ENCODE results near the gene TBC1D5. TPM values are rescaled to one million over a fixed set of nuclear protein-coding genes. Genes with fewer than 3 reads are reported as not detected.
"Not testable (repeated sequence)": the region's sequence is repeated elsewhere in the genome, so short reads cannot be mapped to it uniquely, and the experiment has no call there.

TBC1D5 gene
- total RNA-seq, 1 experiment from 2014 or later: 26.1 TPM

DNA sequence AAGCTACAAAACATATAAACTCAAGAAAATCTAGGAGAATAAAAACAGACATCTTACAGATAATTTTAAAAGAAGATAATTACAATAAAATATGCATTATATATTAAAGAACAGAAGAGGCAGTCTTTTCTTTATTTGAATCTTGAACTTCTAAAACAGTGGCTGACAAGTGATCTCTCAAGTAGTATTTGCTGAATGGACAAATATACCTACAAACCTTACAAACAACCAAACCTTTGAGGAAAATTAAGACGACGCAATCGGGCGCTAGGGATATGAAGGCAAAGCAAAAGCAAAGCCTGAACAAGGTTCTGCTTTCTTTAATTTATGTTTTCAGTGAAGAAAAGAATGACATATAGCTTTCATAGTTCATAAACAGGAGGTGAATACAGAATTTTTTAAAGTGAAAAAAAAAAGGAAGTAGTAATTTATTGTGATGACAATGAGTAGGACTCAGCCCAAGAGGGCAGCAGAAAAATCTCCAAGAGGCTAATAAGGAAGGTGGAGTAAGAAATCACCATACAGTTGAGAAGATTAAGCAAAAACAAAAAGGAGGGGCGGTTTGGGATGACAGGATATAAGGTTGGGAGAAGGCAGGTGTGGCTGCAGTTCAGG is 347.8 kb downstream of the TBC1D5 start (continued):
- TF ChIP-seq ZMAT4 (CRISPR knock-in tag; IDR thresholded peaks at IDR 0.05) (no peak), NR3C1 (CRISPR knock-in tag; conservative IDR thresholded peaks at IDR 0.05; ENCODE audit: low read depth) (no peak)

- H3K4me3 Mint-ChIP-seq; DNase-seq (ENCODE audit: low spot score); H3K4me1 Mint-ChIP-seq; ATAC-seq; CTCF ChIA-PET; H3K27ac Mint-ChIP-seq; POLR2A ChIA-PET; H3K27me3 Mint-ChIP-seq (ENCODE audit: low read depth): not testable (repeated sequence)
- Mint-ChIP-seq H3K9me3 (peaks cover 13% of the 10 kb centered on the region), H3K36me3 (peaks cover 17% of the 10 kb centered on the region)
Observed at GRCh38 chr3:17392516-17392915, 349.9 kb downstream of the TBC1D5 start.

- peaks cover 8% of the 10 kb centered on the region for H3K4me1 Mint-ChIP-seq
- H3K27me3 Mint-ChIP-seq (ENCODE audit: low read depth): no peaks in the 10 kb centered on the region
- ATAC-seq (no peak), DNase-seq (ENCODE audit: low spot score) (no peak)
- ChIA-PET POLR2A (no interaction called here), CTCF (no interaction called here)
- H3K36me3 Mint-ChIP-seq: peaks cover 17% of the 10 kb centered on the region
- H3K4me3 Mint-ChIP-seq: no peak overlapping the region
- no peak overlapping the region for H3K27ac Mint-ChIP-seq
- TF ChIP-seq ZNF671 (CRISPR knock-in tag; IDR thresholded peaks at IDR 0.05): no peak
- TF ChIP-seq NFYB (CRISPR knock-in tag; conservative IDR thresholded peaks at IDR 0.05; ENCODE audit: low read depth): 0 out of 2 replicates have a peak, but pooled peaks have one; percentile 23
- peaks cover 13% of the 10 kb centered on the region for H3K9me3 Mint-ChIP-seq
Observed at GRCh38 chr3:17390785-17391184, 351.6 kb downstream of the TBC1D5 start.

GRCh38 chr3:17387108-17387507 is 355.3 kb downstream of the TBC1D5 start:
- no peak for DNase-seq (ENCODE audit: low spot score)
- H3K4me1 Mint-ChIP-seq: peaks cover 19% of the 10 kb centered on the region
- ATAC-seq: no peak
- no peak overlapping the region for H3K4me3 Mint-ChIP-seq
- peaks cover 3% of the 10 kb centered on the region for H3K36me3 Mint-ChIP-seq
- H3K27ac Mint-ChIP-seq: no peak overlapping the region
- H3K27me3 Mint-ChIP-seq (ENCODE audit: low read depth): no peaks in the 10 kb centered on the region
- ChIA-PET CTCF (no interaction called here), POLR2A (no interaction called here)
- no peak for TF ChIP-seq SMAD4 (CRISPR knock-in tag; IDR thresholded peaks at IDR 0.05)
- no peak for TF ChIP-seq TEAD4 (CRISPR knock-in tag; IDR thresholded peaks at IDR 0.05)
- TF ChIP-seq ETV6 (CRISPR knock-in tag; IDR thresholded peaks at IDR 0.05): no peak
- TF ChIP-seq CDX4 (CRISPR knock-in tag; IDR thresholded peaks at IDR 0.05; ENCODE audit: borderline replicate concordance): no peak
- no peak for TF ChIP-seq AR (CRISPR knock-in tag; IDR thresholded peaks at IDR 0.05)
- TF ChIP-seq, protein P1, sequence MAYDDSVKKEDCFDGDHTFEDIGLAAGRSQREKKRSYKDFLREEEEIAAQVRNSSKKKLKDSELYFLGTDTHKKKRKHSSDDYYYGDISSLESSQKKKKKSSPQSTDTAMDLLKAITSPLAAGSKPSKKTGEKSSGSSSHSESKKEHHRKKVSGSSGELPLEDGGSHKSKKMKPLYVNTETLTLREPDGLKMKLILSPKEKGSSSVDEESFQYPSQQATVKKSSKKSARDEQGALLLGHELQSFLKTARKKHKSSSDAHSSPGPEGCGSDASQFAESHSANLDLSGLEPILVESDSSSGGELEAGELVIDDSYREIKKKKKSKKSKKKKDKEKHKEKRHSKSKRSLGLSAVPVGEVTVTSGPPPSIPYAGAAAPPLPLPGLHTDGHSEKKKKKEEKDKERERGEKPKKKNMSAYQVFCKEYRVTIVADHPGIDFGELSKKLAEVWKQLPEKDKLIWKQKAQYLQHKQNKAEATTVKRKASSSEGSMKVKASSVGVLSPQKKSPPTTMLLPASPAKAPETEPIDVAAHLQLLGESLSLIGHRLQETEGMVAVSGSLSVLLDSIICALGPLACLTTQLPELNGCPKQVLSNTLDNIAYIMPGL (CRISPR knock-in tag; IDR thresholded peaks at IDR 0.05): no peak
- TF ChIP-seq SOX15 (CRISPR knock-in tag; IDR thresholded peaks at IDR 0.05): no peak
- TF ChIP-seq TP53 (CRISPR knock-in tag; IDR thresholded peaks at IDR 0.05): no peak
- no peak for TF ChIP-seq ZNF671 (CRISPR knock-in tag; IDR thresholded peaks at IDR 0.05)
- TF ChIP-seq ZNF138 (CRISPR knock-in tag; conservative IDR thresholded peaks at IDR 0.05): no peak
- TF ChIP-seq, protein P2, sequence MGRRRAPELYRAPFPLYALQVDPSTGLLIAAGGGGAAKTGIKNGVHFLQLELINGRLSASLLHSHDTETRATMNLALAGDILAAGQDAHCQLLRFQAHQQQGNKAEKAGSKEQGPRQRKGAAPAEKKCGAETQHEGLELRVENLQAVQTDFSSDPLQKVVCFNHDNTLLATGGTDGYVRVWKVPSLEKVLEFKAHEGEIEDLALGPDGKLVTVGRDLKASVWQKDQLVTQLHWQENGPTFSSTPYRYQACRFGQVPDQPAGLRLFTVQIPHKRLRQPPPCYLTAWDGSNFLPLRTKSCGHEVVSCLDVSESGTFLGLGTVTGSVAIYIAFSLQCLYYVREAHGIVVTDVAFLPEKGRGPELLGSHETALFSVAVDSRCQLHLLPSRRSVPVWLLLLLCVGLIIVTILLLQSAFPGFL (CRISPR knock-in tag; IDR thresholded peaks at IDR 0.05; ENCODE audit: borderline replicate concordance): no peak
- TF ChIP-seq NR1H2 (CRISPR knock-in tag; IDR thresholded peaks at IDR 0.05): no peak
- no peak for TF ChIP-seq E2F5 (CRISPR knock-in tag; IDR thresholded peaks at IDR 0.05)
- no peak for TF ChIP-seq ATF1 (CRISPR knock-in tag; IDR thresholded peaks at IDR 0.05)
- no peak for TF ChIP-seq RORB (CRISPR knock-in tag; IDR thresholded peaks at IDR 0.05)
- TF ChIP-seq PRDM15 (CRISPR knock-in tag; IDR thresholded peaks at IDR 0.05): no peak
- H3K9me3 Mint-ChIP-seq: peaks cover 3% of the 10 kb centered on the region; the same call in 1 of the 2 replicates

Measured in WTC11 (cell line).